Cardiac fibroblast (primary cell): ENCODE measurements around the gene RNU2-63P.
"Not testable (repeated sequence)": the region's sequence is repeated elsewhere in the genome, so short reads cannot be mapped to it uniquely, and the experiment has no call there.

ENCODE experiments used
- DNase-seq, 2 donors: peaks; one replicate each; pipeline versions ENCODE4 v3.0.0 to v3.0.0-alpha.2; 2010; ENCODE audit warnings: low read depth in 2 of 2
- H3K4me3 ChIP-seq, 2 donors: replicated peaks in 1 of 2; 1 replicate in 1 of 2; 2 replicates in 1 of 2; pipeline ENCODE4 v1.5.1; 2011; ENCODE audit warnings: low read depth in 2 of 2, low read length in 2 of 2, mild to moderate bottlenecking in 2 of 2, moderate library complexity in 1 of 2
- TF ChIP-seq, protein P1 (sequence below): IDR thresholded peaks from one replicate; pipeline ENCODE4 v1.5.1; 2011; ENCODE audit warnings: low read depth, mild to moderate bottlenecking, low read length, inconsistent platforms

The RNU2-63P gene

DNA sequence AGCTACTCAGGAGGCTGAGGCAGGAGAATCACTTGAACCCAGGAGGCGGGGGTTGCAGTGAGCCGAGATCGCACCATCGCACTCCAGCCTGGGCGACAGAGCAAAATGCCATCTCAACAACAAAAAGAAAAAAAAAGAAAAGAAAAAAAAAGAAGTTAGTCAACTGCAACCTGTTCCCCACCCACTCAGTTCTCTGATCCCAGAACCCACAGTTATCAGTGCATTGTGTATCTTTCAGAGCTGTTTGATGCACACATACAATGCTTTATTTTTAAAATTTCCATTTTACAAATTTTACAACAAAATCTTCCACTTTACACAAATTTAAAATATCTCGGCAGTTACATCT lies 14.0 kb downstream of the RNU2-63P start:
- no peak overlapping the region for H3K4me3 ChIP-seq
- TF ChIP-seq, protein P1, sequence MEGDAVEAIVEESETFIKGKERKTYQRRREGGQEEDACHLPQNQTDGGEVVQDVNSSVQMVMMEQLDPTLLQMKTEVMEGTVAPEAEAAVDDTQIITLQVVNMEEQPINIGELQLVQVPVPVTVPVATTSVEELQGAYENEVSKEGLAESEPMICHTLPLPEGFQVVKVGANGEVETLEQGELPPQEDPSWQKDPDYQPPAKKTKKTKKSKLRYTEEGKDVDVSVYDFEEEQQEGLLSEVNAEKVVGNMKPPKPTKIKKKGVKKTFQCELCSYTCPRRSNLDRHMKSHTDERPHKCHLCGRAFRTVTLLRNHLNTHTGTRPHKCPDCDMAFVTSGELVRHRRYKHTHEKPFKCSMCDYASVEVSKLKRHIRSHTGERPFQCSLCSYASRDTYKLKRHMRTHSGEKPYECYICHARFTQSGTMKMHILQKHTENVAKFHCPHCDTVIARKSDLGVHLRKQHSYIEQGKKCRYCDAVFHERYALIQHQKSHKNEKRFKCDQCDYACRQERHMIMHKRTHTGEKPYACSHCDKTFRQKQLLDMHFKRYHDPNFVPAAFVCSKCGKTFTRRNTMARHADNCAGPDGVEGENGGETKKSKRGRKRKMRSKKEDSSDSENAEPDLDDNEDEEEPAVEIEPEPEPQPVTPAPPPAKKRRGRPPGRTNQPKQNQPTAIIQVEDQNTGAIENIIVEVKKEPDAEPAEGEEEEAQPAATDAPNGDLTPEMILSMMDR, result no peak
- DNase-seq, result no peak

DNA sequence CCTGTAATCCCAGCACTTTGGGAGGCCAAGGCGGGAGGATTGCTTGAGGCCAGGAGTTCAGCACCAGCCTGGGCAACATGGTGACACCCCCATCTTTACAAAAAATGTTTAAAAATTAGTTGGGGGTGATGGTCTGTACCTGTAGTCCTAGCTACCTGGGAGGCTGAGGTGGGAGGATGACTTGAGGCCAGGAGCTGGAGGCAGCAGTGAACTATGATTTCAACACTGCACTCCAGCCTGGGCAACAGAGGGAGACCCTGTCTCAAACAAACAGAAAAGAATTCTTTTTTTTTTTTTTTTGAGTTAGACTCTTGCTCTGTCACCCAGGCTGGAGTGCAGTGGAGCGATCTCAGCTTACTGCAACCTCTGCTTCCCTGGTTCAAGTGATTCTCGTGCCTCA lies 15.9 kb downstream of the RNU2-63P start:
- not testable (repeated sequence) for DNase-seq, H3K4me3 ChIP-seq

DNA sequence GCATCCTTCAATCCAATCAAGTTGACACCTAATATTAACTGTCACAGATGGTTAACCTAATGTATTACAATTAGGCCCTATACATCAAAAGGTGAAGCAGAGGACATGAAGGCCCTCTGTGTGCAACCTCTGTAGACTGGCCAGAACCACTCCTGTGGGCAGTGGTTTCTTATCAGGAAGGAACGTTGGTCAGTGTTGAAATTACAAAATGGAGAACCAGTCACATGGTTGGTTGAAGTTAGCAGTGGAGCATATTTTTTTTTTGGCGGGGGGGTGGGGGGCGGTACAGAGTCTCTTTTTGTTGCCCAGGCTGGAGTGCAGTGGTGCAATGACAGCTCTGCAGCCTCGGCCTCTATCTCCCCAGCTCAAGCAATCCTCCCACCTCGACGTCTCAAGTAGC lies 19.8 kb downstream of the RNU2-63P start:
- no peak for DNase-seq

DNA sequence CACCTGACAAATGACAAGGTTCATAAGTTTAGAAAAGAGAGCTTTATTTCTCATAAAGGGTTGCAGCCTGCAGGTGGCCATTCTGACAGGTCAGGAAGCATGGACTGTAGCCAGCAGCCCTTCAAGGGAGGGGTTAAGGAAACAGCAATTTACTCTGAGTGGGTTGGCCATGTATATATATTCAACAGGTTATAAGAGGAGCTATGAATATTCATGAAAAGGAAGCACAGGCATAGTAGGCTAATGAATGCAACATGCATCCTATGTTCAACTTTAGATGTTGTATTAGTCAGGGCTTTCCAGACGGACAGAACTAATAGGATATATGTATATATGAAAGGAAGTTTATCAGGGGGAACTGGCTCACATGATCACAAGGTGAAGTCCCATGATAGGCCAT lies 20.6 kb downstream of the RNU2-63P start:
- H3K4me3 ChIP-seq, result no peak overlapping the region
- TF ChIP-seq, protein P1, result no peak
- no peak for DNase-seq

More for the DNA sequence above, 19.8 kb downstream of the RNU2-63P start:
- H3K4me3 ChIP-seq, result no peak overlapping the region
- TF ChIP-seq, protein P1, result no peak

DNA sequence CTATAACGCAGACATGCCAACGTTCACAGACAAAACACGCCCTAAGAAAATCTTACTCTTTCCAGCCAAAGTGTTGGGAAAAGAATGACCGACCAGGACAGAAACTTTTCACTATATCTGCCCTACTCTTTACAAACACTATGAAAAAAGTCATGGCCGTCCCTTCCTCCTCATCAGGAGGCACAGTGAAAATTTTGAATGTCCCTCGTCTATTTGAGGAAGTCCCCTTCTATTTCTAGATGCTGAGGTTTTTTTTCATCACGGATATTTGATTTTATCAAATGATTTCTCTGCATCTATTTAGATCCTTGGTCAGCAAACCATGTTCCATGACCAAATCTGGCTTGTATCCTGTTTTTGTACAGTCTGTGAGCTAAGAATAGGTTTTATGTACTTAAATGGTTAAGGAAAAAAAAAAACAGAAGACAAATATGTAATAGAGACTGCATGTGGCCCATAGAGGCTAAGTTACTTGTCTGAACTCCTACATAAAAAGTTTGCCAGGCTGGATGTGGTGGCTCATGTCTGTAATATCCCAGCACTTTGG lies 22.0 kb downstream of the RNU2-63P start:
- H3K4me3 ChIP-seq, DNase-seq: not testable (repeated sequence)

DNA sequence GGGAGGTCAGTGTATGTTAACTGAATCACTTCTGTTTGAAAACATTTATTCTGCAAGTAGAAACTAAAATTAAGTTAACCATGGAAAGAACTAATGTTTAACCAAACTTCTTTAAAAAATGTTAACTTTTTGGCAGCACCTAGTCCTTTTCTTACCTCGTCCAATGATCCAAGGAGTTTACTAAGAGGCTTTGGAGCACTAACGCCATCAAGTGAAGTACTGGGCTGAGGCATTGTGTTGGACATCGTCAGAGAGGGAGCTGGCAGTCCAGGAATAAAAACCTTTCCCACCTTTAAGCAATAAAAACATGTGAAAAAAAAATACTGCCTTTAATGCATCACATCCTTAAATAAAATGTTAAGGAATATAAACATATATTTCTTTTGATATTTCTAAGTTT lies 23.8 kb downstream of the RNU2-63P start:
- not testable (repeated sequence) for DNase-seq, H3K4me3 ChIP-seq

DNA sequence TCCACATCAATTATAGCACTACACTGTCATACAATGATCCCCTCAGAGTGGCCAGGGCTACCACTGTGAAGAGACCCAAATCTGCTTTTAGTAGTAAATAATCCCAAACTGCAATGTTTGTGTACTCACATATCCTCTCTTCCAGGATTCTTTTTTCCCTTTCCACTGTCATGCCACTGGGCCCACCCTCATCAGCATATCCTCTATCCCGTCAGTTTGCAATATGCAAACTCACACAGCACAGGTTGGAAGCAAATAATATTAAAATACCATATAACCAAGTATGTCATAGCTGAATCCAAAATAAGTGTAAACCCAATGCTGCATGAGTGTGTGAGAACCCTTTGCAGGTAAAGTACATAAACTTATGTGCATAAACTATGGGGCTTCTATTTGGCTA lies 28.9 kb downstream of the RNU2-63P start:
- H3K4me3 ChIP-seq, DNase-seq: not testable (repeated sequence)

DNA sequence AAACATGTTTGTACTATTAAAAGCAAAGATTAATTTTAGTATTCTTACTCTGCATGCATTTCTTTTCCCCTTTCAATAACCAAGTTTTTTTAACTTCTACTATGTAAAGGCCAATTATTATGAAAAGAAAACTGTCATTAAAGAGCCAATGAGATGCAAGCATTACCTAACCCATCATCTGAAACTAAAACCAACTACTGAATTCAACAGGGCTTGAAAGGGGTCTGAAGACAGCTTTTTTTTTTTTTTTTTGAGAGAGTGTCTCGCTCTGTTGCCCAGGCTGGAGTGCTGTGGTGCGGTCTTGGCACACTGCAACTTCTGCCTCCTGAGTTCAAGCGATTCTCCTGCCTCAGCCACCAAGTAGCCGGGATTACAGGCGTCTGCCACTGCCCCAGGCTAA lies 30.4 kb downstream of the RNU2-63P start:
- DNase-seq, H3K4me3 ChIP-seq: not testable (repeated sequence)

DNA sequence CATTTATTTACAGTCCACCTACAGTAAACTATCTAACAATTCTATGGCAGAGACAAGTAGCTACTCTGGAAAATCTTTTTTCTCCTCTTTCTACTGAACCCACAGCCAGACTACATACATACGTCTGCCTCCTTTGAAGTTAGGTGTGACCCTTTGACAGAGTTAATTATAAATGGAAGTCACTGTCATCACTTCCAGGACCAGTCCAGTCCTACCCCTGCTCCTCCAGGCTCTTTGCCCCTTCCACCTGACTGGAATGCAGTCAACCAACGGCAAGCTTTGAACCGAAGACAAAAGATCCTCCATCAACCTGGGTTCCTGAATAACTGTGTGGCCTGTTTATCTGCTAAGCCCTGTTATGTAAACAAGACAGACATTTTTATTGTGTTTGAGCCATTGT lies 35.2 kb downstream of the RNU2-63P start:
- H3K4me3 ChIP-seq, DNase-seq: not testable (repeated sequence)

DNA sequence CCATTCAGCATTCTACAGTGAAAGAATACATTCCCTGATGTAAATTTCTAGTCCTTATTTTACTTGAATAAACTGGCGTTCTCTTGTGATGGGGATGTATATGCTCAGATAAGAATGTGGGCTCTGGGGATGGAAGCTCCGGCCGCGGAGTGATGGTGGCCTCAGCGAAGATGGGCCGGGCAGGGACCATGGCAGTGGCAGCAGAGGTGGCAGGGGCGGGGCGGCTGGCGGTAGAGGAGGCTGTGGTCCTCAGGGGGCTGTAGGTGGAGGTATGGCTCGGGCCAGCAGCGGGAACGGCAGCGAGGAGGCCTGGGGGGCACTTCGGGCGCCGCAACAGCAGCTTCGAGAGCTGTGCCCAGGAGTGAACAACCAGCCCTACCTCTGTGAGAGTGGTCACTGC lies 44.0 kb downstream of the RNU2-63P start:
- DNase-seq, H3K4me3 ChIP-seq: not testable (repeated sequence)
